Fibroblast of villous mesenchyme (primary cell): Measurements from ENCODE around the gene MICU1. TPM values are rescaled to one million over a fixed set of nuclear protein-coding genes. Genes with fewer than 3 reads are reported as not detected.
"Not testable (repeated sequence)": the region's sequence is repeated elsewhere in the genome, so short reads cannot be mapped to it uniquely, and the experiment has no call there.

Experiments
- DNase-seq: peaks from one replicate; pipeline ENCODE4 v3.0.0-alpha.2; 2010; ENCODE audit warnings: low read depth
- H3K4me3 ChIP-seq: 2 replicates; pipeline ENCODE4 v1.5.1; 2011; ENCODE audit warnings: low read depth, mild to moderate bottlenecking, low read length
- total RNA-seq: library from RNA; depleted of rRNA; stranded (reverse); fragments of >200 nt; gene quantifications from 2 replicates; pipeline ENCODE4 v1.2.3, GENCODE V29; 2012
- TF ChIP-seq, protein P1 (sequence below): IDR thresholded peaks from 2 replicates; pipeline ENCODE4 v1.5.1; 2012; ENCODE audit warnings: low read depth, mild to moderate bottlenecking, low read length; ENCODE audit not compliant: insufficient read depth

MICU1 gene
- total RNA-seq, 1 donor, result 44.0 TPM

DNA sequence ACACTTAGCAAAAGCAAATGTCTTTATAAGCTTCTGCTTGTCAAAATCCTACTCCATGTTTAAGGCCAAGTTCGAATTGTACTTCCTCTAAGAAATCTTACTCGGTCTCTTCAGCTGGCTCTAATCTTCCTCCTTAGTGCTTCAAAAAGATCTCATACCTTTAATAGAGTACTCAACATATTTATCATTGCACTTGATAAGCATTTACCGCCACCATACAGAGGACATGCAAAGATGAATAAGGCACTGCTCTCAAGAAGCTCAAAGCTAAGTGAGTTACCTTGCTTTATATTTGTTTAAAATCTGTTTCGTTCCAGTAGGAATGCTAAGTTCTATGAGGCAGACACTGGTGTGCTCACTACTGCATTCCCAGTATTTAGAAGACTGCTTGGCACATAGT lies 209.2 kb downstream of the MICU1 start:
- TF ChIP-seq, protein P1, sequence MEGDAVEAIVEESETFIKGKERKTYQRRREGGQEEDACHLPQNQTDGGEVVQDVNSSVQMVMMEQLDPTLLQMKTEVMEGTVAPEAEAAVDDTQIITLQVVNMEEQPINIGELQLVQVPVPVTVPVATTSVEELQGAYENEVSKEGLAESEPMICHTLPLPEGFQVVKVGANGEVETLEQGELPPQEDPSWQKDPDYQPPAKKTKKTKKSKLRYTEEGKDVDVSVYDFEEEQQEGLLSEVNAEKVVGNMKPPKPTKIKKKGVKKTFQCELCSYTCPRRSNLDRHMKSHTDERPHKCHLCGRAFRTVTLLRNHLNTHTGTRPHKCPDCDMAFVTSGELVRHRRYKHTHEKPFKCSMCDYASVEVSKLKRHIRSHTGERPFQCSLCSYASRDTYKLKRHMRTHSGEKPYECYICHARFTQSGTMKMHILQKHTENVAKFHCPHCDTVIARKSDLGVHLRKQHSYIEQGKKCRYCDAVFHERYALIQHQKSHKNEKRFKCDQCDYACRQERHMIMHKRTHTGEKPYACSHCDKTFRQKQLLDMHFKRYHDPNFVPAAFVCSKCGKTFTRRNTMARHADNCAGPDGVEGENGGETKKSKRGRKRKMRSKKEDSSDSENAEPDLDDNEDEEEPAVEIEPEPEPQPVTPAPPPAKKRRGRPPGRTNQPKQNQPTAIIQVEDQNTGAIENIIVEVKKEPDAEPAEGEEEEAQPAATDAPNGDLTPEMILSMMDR, result no peak
- DNase-seq, result no peak
- no peak overlapping the region for H3K4me3 ChIP-seq

DNA sequence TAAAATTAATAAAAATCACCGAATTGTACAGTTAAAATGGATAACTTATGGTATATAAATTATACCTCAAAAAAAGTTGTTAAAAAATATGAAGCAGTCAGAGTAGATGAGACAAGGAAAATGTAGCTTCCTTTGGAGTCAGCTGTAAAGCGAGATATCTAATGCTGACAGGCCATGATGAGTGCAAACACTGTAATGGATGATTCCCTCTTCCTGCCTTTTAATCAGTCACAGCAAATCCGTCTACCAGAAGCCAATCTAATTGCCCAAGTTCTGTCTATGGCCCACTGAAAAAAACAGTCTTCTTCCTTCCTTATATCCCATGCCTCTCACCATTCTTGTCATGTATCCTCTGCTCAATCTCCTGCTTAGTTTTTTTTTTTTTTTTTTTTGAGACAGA lies 211.2 kb downstream of the MICU1 start:
- TF ChIP-seq, protein P1, result no peak
- no peak overlapping the region for H3K4me3 ChIP-seq
- DNase-seq, result no peak

DNA sequence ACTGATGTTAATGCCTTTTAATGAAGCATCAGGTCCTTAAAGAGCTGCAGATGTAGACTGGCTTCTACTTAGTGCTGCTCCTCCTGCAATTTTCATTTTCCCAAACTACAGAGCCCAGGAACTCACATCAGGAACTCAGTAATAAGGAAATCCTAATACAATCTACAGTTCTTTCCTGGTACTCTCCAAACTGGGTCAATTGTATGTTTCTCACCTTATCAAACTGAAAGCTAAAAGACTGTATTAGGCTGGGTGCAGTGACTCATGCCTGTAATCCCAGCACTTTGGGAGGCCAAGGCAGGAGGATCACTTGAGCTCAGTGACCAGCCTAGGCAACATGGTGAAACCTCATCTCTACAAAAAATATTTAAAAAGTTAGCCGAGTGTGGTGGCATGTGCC lies 216.7 kb downstream of the MICU1 start:
- no peak for DNase-seq
- no peak overlapping the region for H3K4me3 ChIP-seq
- TF ChIP-seq, protein P1, result no peak

DNA sequence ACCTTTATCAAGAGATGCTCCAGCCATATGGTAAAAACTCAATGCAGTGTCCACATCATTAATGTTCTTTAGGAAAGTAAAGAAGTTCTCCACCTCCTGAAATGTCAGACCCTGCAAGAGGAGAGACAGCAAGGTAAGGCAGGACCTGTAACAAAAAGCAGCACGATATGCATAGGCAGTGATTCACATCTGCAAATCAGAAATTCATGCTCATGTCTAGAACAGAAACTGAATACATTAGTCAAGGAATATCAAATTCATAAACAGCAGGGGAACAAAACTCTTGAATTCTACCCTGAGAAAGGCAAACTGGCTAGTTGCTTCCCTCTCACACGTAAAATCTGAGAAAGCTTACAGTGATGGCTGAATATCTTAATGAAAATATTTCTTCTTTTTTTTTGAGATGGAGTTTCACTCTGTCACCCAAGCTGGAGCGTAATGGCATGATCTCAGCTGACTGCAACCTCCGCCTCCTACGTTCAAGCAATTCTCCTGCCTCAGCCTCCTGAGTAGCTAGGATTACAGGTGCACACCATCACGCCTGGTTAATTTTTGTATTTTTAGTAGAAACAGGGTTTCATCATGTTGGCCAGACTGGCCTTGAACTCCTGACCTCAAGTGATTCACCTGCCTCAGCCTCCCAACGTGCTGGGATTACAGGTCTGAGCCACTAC lies 217.8 kb downstream of the MICU1 start:
- no peak overlapping the region for H3K4me3 ChIP-seq
- DNase-seq, result no peak
- TF ChIP-seq, protein P1, result no peak

DNA sequence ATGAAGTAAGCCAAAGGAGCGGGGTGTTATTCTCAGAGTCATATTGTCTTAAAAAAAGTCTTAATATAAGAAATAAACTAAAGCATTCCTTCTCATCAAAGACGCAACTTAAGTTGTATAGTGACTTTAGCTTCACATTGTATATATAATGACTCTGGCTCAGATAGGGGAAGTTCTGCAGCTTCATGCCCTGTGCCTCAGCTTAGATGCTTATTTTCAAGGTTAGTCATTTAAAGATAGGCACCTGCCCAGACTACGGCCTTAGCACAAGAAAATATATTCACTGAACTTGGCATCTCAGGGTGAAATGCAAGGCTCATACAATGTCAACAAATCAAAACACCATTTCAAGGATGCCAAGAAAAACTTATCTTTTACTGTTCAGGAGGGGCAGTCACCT lies 218.4 kb downstream of the MICU1 start:
- TF ChIP-seq, protein P1, result no peak
- no peak for DNase-seq
- no peak overlapping the region for H3K4me3 ChIP-seq

DNA sequence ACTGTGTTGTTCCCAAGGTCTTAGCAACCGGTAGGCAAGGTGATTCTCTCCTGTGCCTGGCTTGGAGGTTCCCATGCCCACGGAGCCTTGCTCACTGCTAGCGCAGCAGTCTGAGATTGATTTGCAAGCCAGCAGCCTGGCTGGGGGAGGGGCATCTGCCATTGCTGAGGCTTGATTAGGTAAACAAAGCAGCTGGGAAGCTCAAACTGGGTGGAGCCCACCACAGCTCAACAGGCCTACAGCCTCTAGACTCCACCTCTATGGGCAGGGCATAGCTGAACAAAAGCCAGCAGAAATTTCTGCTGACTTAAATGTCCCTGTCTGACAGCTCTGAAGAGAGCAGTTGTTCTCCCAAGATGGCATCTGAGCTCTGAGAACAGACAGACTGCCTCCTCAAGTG lies 230.3 kb downstream of the MICU1 start:
- H3K4me3 ChIP-seq, DNase-seq: not testable (repeated sequence)

DNA sequence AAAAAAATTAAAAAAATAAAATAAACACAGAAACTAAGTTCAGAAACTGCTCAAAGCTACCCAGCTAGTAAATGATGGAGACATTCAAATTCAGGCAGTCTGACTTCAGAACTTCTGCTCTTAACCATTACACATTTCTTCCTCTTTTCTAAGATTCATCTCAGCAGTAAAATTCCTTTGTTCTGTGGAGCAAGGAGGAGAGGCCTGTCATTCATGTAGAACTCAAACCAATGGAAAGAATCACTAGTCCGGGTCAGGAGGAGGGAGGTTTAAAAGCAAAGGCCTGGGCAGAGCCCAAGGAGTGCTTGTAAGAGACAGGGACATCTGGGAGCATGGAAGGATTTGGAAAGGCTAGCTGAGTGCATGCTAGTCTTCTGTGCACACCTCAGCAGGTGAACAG lies 233.3 kb downstream of the MICU1 start:
- DNase-seq, result no peak
- TF ChIP-seq, protein P1, result no peak
- no peak overlapping the region for H3K4me3 ChIP-seq
